Left ventricle myocardium inferior (tissue), 1 donor: ENCODE data around the gene TPR. TPM values are rescaled to one million over a fixed set of nuclear protein-coding genes. Genes with fewer than 3 reads are reported as not detected.

Source experiments
- DNase-seq: peaks from one replicate; pipeline ENCODE4 v3.0.0-alpha.2; 2020
- H3K27ac ChIP-seq: fragments of 200-600 bp; replicated peaks from 2 replicates; pipeline ENCODE4 v1.8.0; 2021
- H3K27me3 ChIP-seq: fragments of 200-600 bp; 2 replicates; pipeline ENCODE4 v1.8.0; 2021; ENCODE audit warnings: low read depth
- H3K36me3 ChIP-seq: fragments of 200-600 bp; 2 replicates; pipeline ENCODE4 v1.8.0; 2021
- H3K4me1 ChIP-seq: fragments of 200-600 bp; 2 replicates; pipeline ENCODE4 v1.8.0; 2021
- H3K4me3 ChIP-seq: fragments of 200-600 bp; 2 replicates; pipeline ENCODE4 v1.8.0; 2021; ENCODE audit warnings: mild to moderate bottlenecking, moderate library complexity
- H3K9me3 ChIP-seq: fragments of 200-600 bp; replicated peaks from 2 replicates; pipeline ENCODE4 v1.8.0; 2021
- intact Hi-C: fragments of 100-400 bp; cut with micrococcal nuclease; formaldehyde crosslinking; loops from one replicate; pipeline ENCODE4 v1.11.0; 2022
- long read RNA-seq: library from polyadenylated mRNA; unstranded; transcript quantifications from one replicate; pipeline ENCODE4 v2.0.0, GENCODE V29; 2021
- total RNA-seq: library from RNA; stranded (reverse); fragmentation: NEBNext Ultra II Directional; extraction: Animal tissue kit (Norgen Biotek cat#: 25700); gene quantifications from one replicate; pipeline ENCODE4 v1.2.1, GENCODE V29; 2021
- TF ChIP-seq, protein P1 (sequence below): fragments of 200-600 bp; IDR thresholded peaks from 2 replicates; pipeline ENCODE4 v1.8.0; 2021; ENCODE audit warnings: antibody characterized with exemption, mild to moderate bottlenecking, borderline replicate concordance
- donor health status: DM: no; HTN: yes; CAD: no; lungs with severe emphysema.

The TPR gene
- total RNA-seq = 49.8 TPM
- long read RNA-seq, full-length matches to known transcripts = 12 of 36 reads
- long read RNA-seq, partial matches to known transcripts = 17 of 36 reads
- long read RNA-seq, other reads (novel, unspliced or antisense) = 7 of 36 reads

DNA sequence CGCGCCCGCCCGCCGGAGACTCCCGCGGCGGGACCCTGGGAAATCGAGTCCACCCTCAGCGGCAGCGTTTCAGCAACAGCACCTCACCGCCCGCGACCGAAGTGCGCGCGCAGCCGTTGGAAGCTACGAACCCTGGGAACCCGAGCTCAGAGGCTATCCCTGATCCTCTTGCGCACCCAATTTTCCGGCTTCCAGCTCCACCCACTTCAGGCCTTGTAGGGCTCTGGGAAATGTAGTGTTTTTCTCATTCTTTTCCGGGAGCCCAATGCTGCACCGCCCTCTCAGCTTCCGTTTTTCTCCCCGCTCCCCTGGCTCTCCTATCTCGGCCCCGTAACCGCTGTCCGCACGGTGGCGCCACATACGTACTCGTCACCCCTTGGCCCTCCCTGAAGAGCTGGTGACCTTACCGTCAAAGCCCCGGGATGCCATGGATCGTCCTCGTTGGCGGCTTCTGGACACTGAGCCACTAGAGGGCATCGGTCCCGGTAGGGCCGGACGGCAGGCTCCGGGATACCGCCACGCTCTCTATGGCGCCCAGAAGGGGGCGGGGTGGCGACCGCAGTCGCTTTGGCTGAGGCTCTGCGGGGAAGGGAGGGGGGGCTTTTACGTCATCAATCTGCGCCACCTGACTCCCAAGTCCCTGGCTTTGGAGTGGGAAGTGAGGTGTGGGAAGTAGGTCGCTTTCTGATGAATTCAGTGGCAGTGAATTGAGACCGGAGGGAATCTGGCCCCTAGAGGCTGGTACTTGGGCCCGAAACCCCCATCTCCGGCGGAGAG, at the start of gene TPR, which contains the start of gene ODR4:
TSS of gene TPR (minus strand) at position 102 of the 777 bp plus-strand sequence. CDS start 225 bp downstream, outside the sequence.
TSS of gene ODR4 (plus strand) at position 687 of the 777 bp plus-strand sequence. CDS start 3,948 bp downstream, outside the sequence.
- intact Hi-C loops = no loop called here
- H3K27ac ChIP-seq = peak within 1 kb of the TSS; percentile 98
- TF ChIP-seq, protein P1, sequence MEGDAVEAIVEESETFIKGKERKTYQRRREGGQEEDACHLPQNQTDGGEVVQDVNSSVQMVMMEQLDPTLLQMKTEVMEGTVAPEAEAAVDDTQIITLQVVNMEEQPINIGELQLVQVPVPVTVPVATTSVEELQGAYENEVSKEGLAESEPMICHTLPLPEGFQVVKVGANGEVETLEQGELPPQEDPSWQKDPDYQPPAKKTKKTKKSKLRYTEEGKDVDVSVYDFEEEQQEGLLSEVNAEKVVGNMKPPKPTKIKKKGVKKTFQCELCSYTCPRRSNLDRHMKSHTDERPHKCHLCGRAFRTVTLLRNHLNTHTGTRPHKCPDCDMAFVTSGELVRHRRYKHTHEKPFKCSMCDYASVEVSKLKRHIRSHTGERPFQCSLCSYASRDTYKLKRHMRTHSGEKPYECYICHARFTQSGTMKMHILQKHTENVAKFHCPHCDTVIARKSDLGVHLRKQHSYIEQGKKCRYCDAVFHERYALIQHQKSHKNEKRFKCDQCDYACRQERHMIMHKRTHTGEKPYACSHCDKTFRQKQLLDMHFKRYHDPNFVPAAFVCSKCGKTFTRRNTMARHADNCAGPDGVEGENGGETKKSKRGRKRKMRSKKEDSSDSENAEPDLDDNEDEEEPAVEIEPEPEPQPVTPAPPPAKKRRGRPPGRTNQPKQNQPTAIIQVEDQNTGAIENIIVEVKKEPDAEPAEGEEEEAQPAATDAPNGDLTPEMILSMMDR = peak; percentile 87
- H3K4me1 ChIP-seq = peaks cover 50% of the 10 kb centered on the region
- H3K4me3 ChIP-seq = peak within 1 kb of the TSS; percentile 92
- peaks cover 29% of the 10 kb centered on the region for H3K36me3 ChIP-seq
- peak; percentile 98 for DNase-seq
- no peaks in the 10 kb centered on the region for H3K27me3 ChIP-seq
- no peaks in the 10 kb centered on the region for H3K9me3 ChIP-seq

- intact Hi-C loops = no loop called here
- DNase-seq = no peak
- Histone ChIP-seq H3K4me1 (peaks cover 15% of the 10 kb centered on the region), H3K36me3 (peaks cover 9% of the 10 kb centered on the region), H3K27ac (peak overlapping the region; percentile 31), H3K4me3 (no peak overlapping the region), H3K9me3 (peaks cover 4% of the 10 kb centered on the region), H3K27me3 (no peaks in the 10 kb centered on the region)
- TF ChIP-seq, protein P1 = no peak
These were observed 49.5 kb upstream of the TPR start for GRCh38 chr1:186424539-186424938.

GRCh38 chr1:186421446-186421845, 46.4 kb upstream of the TPR start:
- H3K27ac ChIP-seq = peak overlapping the region; percentile 41
- H3K9me3 ChIP-seq = no peaks in the 10 kb centered on the region
- no peak for DNase-seq
- H3K27me3 ChIP-seq = no peaks in the 10 kb centered on the region
- H3K4me1 ChIP-seq = peaks cover 15% of the 10 kb centered on the region
- peaks cover 35% of the 10 kb centered on the region for H3K36me3 ChIP-seq
- TF ChIP-seq, protein P1 = no peak
- no peak overlapping the region for H3K4me3 ChIP-seq
- intact Hi-C loops = no loop called here

- Histone ChIP-seq H3K36me3 (peaks cover 35% of the 10 kb centered on the region), H3K4me3 (no peak overlapping the region), H3K27ac (peak overlapping the region; percentile 41), H3K9me3 (no peaks in the 10 kb centered on the region), H3K4me1 (peaks cover 15% of the 10 kb centered on the region), H3K27me3 (no peaks in the 10 kb centered on the region)
- no peak for DNase-seq
- intact Hi-C loops = no loop called here
- TF ChIP-seq, protein P1 = no peak
These were observed 45.9 kb upstream of the TPR start for GRCh38 chr1:186420923-186421322.

- Histone ChIP-seq H3K4me3 (no peak overlapping the region), H3K9me3 (no peaks in the 10 kb centered on the region), H3K36me3 (peaks cover 36% of the 10 kb centered on the region), H3K27ac (peak overlapping the region; percentile 41), H3K27me3 (no peaks in the 10 kb centered on the region), H3K4me1 (peaks cover 15% of the 10 kb centered on the region)
- TF ChIP-seq, protein P1 = no peak
- intact Hi-C loops = no loop called here
- DNase-seq = no peak
These were observed 45.3 kb upstream of the TPR start for GRCh38 chr1:186420311-186420710.
